ENCODE measurements around the gene ZP1. TPM values are rescaled to one million over a fixed set of nuclear protein-coding genes. Genes with fewer than 3 reads are reported as not detected.

ZP1 gene
- total and polyA plus RNA-seq, 2 experiments from 2014 or later = not detected

DNA sequence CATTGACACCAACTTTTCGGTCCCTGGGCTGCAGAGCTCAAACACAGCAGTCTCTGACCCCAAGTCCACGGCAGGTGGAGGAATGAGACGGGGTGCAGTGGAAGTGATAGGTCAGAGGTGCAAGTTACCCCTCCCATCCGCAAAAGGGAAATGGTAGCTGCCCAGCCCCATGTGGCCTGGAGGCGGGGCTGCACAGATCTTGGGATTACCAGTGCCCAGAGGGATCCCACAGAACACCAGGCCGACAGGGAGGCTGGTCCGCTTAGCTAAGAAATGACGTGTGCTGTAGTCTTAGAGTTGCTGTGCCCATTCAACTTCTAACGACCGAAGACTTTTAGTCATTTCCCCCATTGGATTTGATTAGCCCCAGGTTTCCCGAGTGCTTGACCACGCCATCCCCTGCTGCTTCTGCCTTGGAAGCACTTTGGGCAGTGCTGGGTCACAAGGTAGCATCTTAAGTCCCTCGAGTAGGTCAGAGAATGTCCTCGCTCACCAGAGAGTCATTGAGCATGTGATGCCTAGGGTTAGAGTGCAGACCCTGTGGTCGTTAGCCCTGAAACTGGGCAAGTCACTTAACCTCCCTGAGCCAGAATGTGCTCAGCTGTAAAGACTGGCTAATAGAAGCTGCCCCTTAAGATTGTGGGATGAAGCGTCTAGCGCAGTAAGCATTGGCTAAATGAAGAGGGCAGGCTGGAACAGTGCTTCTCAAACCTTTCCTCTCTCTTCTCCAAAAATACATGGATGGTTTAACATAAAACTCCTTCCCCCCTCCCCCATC is 15.8 kb upstream of the ZP1 start:
- Histone ChIP-seq H3K4me3 (peak overlapping the region; percentile 54; the same call in 1 of the 2 replicates), H3F3A (replicated peaks; ENCODE audit: low read depth) (peaks cover 9% of the 10 kb centered on the region; the same call in 1 of the 2 replicates), H4K20me1 (replicated peaks; ENCODE audit: insufficient read depth) (peaks cover 4% of the 10 kb centered on the region; the same call in 1 of the 2 replicates), H3K27ac (ENCODE audit: low read depth) (no peak overlapping the region), H3K36me3 (ENCODE audit: insufficient read depth) (no peaks in the 10 kb centered on the region; the same call in 1 of the 2 replicates), H2AFZ (no peak overlapping the region), H3K27me3 (ENCODE audit: insufficient read depth) (peaks cover 23% of the 10 kb centered on the region), H3K4me2 (peak overlapping the region; percentile 83), H3K9me2 (ENCODE audit: insufficient read depth) (no peaks in the 10 kb centered on the region), H3K4me1 (ENCODE audit: insufficient read depth) (0 out of 2 replicates have a peak, but pooled peaks cover 5% of the 10 kb centered on the region), H3K79me2 (replicated peaks; ENCODE audit: insufficient read depth) (peaks cover 5% of the 10 kb centered on the region; the same call in 1 of the 2 replicates)
- H3K4me1 Mint-ChIP-seq = peaks cover 15% of the 10 kb centered on the region
- peaks cover 47% of the 10 kb centered on the region for H3K36me3 Mint-ChIP-seq (ENCODE audit: low read depth)
- peak overlapping the region; percentile 58; the same call in 2 of the 3 replicates for H3K4me3 Mint-ChIP-seq
- H3K27me3 Mint-ChIP-seq (ENCODE audit: insufficient read depth, low read depth, poor library complexity) = peaks cover 17% of the 10 kb centered on the region
- no peaks in the 10 kb centered on the region; the same call in 2 of the 3 replicates for H3K9me3 Mint-ChIP-seq
- H3K27ac Mint-ChIP-seq = 0 out of 2 replicates have a peak overlapping the region, but pooled peaks have one; percentile 13
- ATAC-seq = 0 out of 3 replicates have a peak, but pooled peaks have one; percentile 5
- TF ChIP-seq, protein P1, sequence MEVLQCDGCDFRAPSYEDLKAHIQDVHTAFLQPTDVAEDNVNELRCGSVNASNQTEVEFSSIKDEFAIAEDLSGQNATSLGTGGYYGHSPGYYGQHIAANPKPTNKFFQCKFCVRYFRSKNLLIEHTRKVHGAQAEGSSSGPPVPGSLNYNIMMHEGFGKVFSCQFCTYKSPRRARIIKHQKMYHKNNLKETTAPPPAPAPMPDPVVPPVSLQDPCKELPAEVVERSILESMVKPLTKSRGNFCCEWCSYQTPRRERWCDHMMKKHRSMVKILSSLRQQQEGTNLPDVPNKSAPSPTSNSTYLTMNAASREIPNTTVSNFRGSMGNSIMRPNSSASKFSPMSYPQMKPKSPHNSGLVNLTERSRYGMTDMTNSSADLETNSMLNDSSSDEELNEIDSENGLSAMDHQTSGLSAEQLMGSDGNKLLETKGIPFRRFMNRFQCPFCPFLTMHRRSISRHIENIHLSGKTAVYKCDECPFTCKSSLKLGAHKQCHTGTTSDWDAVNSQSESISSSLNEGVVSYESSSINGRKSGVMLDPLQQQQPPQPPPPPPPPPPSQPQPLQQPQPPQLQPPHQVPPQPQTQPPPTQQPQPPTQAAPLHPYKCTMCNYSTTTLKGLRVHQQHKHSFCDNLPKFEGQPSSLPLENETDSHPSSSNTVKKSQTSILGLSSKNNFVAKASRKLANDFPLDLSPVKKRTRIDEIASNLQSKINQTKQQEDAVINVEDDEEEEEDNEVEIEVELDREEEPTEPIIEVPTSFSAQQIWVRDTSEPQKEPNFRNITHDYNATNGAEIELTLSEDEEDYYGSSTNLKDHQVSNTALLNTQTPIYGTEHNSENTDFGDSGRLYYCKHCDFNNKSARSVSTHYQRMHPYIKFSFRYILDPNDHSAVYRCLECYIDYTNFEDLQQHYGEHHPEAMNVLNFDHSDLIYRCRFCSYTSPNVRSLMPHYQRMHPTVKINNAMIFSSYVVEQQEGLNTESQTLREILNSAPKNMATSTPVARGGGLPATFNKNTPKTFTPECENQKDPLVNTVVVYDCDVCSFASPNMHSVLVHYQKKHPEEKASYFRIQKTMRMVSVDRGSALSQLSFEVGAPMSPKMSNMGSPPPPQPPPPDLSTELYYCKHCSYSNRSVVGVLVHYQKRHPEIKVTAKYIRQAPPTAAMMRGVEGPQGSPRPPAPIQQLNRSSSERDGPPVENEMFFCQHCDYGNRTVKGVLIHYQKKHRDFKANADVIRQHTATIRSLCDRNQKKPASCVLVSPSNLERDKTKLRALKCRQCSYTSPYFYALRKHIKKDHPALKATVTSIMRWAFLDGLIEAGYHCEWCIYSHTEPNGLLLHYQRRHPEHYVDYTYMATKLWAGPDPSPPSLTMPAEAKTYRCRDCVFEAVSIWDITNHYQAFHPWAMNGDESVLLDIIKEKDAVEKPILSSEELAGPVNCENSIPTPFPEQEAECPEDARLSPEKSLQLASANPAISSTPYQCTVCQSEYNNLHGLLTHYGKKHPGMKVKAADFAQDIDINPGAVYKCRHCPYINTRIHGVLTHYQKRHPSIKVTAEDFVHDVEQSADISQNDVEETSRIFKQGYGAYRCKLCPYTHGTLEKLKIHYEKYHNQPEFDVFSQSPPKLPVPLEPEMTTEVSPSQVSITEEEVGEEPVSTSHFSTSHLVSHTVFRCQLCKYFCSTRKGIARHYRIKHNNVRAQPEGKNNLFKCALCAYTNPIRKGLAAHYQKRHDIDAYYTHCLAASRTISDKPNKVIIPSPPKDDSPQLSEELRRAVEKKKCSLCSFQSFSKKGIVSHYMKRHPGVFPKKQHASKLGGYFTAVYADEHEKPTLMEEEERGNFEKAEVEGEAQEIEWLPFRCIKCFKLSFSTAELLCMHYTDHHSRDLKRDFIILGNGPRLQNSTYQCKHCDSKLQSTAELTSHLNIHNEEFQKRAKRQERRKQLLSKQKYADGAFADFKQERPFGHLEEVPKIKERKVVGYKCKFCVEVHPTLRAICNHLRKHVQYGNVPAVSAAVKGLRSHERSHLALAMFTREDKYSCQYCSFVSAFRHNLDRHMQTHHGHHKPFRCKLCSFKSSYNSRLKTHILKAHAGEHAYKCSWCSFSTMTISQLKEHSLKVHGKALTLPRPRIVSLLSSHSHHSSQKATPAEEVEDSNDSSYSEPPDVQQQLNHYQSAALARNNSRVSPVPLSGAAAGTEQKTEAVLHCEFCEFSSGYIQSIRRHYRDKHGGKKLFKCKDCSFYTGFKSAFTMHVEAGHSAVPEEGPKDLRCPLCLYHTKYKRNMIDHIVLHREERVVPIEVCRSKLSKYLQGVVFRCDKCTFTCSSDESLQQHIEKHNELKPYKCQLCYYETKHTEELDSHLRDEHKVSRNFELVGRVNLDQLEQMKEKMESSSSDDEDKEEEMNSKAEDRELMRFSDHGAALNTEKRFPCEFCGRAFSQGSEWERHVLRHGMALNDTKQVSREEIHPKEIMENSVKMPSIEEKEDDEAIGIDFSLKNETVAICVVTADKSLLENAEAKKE (CRISPR knock-in tag; IDR thresholded peaks at IDR 0.05) = no peak
- TF ChIP-seq JUNB (IDR thresholded peaks at IDR 0.05; ENCODE audit: unreplicated experiment) (no peak), EZH2phosphoT487 (IDR thresholded peaks at IDR 0.05; ENCODE audit: unreplicated experiment) (no peak), STAT1 (IDR thresholded peaks at IDR 0.05; ENCODE audit: unreplicated experiment) (no peak), ZNF331 (CRISPR knock-in tag; IDR thresholded peaks at IDR 0.05; ENCODE audit: low read depth) (no peak), EZH2 (IDR thresholded peaks at IDR 0.05; ENCODE audit: low read depth, unreplicated experiment) (no peak), CREB1 (CRISPR knock-in tag; IDR thresholded peaks at IDR 0.05; ENCODE audit: low read depth) (no peak), POLR2AphosphoS5 (IDR thresholded peaks at IDR 0.05; ENCODE audit: low read depth) (no peak), ZNF114 (CRISPR knock-in tag; IDR thresholded peaks at IDR 0.05) (no peak), NANOG (IDR thresholded peaks at IDR 0.05; ENCODE audit: borderline replicate concordance) (no peak)
- TF ChIP-seq, protein P2, sequence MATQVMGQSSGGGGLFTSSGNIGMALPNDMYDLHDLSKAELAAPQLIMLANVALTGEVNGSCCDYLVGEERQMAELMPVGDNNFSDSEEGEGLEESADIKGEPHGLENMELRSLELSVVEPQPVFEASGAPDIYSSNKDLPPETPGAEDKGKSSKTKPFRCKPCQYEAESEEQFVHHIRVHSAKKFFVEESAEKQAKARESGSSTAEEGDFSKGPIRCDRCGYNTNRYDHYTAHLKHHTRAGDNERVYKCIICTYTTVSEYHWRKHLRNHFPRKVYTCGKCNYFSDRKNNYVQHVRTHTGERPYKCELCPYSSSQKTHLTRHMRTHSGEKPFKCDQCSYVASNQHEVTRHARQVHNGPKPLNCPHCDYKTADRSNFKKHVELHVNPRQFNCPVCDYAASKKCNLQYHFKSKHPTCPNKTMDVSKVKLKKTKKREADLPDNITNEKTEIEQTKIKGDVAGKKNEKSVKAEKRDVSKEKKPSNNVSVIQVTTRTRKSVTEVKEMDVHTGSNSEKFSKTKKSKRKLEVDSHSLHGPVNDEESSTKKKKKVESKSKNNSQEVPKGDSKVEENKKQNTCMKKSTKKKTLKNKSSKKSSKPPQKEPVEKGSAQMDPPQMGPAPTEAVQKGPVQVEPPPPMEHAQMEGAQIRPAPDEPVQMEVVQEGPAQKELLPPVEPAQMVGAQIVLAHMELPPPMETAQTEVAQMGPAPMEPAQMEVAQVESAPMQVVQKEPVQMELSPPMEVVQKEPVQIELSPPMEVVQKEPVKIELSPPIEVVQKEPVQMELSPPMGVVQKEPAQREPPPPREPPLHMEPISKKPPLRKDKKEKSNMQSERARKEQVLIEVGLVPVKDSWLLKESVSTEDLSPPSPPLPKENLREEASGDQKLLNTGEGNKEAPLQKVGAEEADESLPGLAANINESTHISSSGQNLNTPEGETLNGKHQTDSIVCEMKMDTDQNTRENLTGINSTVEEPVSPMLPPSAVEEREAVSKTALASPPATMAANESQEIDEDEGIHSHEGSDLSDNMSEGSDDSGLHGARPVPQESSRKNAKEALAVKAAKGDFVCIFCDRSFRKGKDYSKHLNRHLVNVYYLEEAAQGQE (IDR thresholded peaks at IDR 0.05; ENCODE audit: unreplicated experiment) = no peak
- TF ChIP-seq, protein P3, sequence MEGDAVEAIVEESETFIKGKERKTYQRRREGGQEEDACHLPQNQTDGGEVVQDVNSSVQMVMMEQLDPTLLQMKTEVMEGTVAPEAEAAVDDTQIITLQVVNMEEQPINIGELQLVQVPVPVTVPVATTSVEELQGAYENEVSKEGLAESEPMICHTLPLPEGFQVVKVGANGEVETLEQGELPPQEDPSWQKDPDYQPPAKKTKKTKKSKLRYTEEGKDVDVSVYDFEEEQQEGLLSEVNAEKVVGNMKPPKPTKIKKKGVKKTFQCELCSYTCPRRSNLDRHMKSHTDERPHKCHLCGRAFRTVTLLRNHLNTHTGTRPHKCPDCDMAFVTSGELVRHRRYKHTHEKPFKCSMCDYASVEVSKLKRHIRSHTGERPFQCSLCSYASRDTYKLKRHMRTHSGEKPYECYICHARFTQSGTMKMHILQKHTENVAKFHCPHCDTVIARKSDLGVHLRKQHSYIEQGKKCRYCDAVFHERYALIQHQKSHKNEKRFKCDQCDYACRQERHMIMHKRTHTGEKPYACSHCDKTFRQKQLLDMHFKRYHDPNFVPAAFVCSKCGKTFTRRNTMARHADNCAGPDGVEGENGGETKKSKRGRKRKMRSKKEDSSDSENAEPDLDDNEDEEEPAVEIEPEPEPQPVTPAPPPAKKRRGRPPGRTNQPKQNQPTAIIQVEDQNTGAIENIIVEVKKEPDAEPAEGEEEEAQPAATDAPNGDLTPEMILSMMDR (conservative IDR thresholded peaks at IDR 0.05; ENCODE audit: low read depth in 2 of 2) = no peak
- TF ChIP-seq, protein P4, sequence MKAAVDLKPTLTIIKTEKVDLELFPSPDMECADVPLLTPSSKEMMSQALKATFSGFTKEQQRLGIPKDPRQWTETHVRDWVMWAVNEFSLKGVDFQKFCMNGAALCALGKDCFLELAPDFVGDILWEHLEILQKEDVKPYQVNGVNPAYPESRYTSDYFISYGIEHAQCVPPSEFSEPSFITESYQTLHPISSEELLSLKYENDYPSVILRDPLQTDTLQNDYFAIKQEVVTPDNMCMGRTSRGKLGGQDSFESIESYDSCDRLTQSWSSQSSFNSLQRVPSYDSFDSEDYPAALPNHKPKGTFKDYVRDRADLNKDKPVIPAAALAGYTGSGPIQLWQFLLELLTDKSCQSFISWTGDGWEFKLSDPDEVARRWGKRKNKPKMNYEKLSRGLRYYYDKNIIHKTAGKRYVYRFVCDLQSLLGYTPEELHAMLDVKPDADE (IDR thresholded peaks at IDR 0.05) = no peak
- no peak for DNase-seq (ENCODE audit: low spot score)

Data from GM23338 (cell line).